B cell (primary cell): ENCODE results near the gene SELENOI. TPM values are rescaled to one million over a fixed set of nuclear protein-coding genes. Genes with fewer than 3 reads are reported as not detected.

ENCODE experiments used
- ATAC-seq: fragments of 200-7000 bp; cut with Tn5 transposase; one replicate; pipeline ENCODE4 v1.10.0; 2021; ENCODE audit warnings: low read depth, mild to moderate bottlenecking, moderate number of reproducible peaks, moderate library complexity
- CTCF ChIA-PET: fragments of 350-600 bp; sonication (Branson Sonifier 250); formaldehyde crosslinking; loops from one replicate; lab custom pipeline; 2021; ENCODE audit warnings: antibody characterized with exemption, inconsistent platforms; lab: Charles Lee
- POLR2A ChIA-PET: fragments of 350-600 bp; sonication (Branson Sonifier 250); formaldehyde crosslinking; loops from one replicate; lab custom pipeline; 2021; ENCODE audit warnings: antibody characterized with exemption; lab: Charles Lee
- DNase-seq: peaks from one replicate; pipeline ENCODE4 v3.0.0; 2013
- H2AFZ ChIP-seq: 2 replicates; pipeline ENCODE4 v1.6.1; 2012; ENCODE audit warnings: mild to moderate bottlenecking, low read depth, low read length; ENCODE audit not compliant: insufficient read depth, poor library complexity, severe bottlenecking
- H3K27ac ChIP-seq, 2 donors: 1 replicate in 1 of 2; 2 replicates in 1 of 2; pipeline ENCODE4 v1.5.1; 2012 to 2013; ENCODE audit warnings: low read length in 2 of 2, mild to moderate bottlenecking in 2 of 2, moderate library complexity in 1 of 2
- H3K27me3 ChIP-seq, 4 experiments: fragments of 200-600 bp in 1 of 4; sonication (generic) in 1 of 4; replicated peaks in 1 of 4; 1 replicate in 2 of 4; 2 replicates in 2 of 4; pipeline versions ENCODE4 v1.6.1 to v1.7.0; 2013 to 2016; ENCODE audit warnings: low read length in 3 of 4, mild to moderate bottlenecking in 2 of 4, mixed read lengths in 1 of 4, moderate library complexity in 1 of 4; ENCODE audit not compliant: insufficient read depth in 4 of 4, control insufficient read depth in 3 of 4; ENCODE audit errors: control extremely low read depth in 1 of 4
- H3K36me3 ChIP-seq, 2 experiments: replicated peaks in 1 of 2; 1 replicate in 1 of 2; 2 replicates in 1 of 2; pipeline versions ENCODE4 v1.6.1 to v1.7.1; 2013; ENCODE audit warnings: low read length in 1 of 2; ENCODE audit not compliant: insufficient read depth in 2 of 2, control insufficient read depth in 1 of 2; ENCODE audit errors: control extremely low read depth in 1 of 2, extremely low read depth in 1 of 2
- H3K4me1 ChIP-seq, 2 donors: fragments of 200-600 bp in 1 of 2; sonication (generic) in 1 of 2; 1 replicate in 1 of 2; 2 replicates in 1 of 2; pipeline versions ENCODE4 v1.5.1 to v1.6.1; 2013 to 2017; ENCODE audit warnings: low read length in 2 of 2; ENCODE audit not compliant: control insufficient read depth in 2 of 2, insufficient read depth in 2 of 2
- H3K4me2 ChIP-seq: replicated peaks from 2 replicates; pipeline ENCODE3; 2012; ENCODE audit warnings: mild to moderate bottlenecking, low read depth, low read length; ENCODE audit not compliant: poor library complexity, severe bottlenecking
- H3K4me3 ChIP-seq, 5 experiments: fragments of 200-600 bp in 1 of 5; sonication (generic) in 1 of 5; 1 replicate in 3 of 5; 2 replicates in 2 of 5; pipeline versions ENCODE4 v1.5.1 to v1.7.0; 2011 to 2016; ENCODE audit warnings: low read length in 4 of 5, mild to moderate bottlenecking in 4 of 5, low read depth in 2 of 5, control low read depth in 1 of 5, moderate library complexity in 1 of 5; ENCODE audit not compliant: insufficient read depth in 1 of 5; ENCODE audit errors: control extremely low read depth in 1 of 5, extremely low read depth in 1 of 5
- H3K79me2 ChIP-seq: fragments of 200-600 bp; sonication (generic); one replicate; pipeline ENCODE4 v1.6.0; 2016; ENCODE audit warnings: low read length; ENCODE audit not compliant: control insufficient read depth, insufficient read depth
- H3K9ac ChIP-seq: fragments of 200-600 bp; sonication (generic); 2 replicates; pipeline ENCODE4 v1.6.1; 2017; ENCODE audit warnings: mild to moderate bottlenecking, low read length, moderate library complexity
- H3K9me3 ChIP-seq, 3 donors: one replicate each; pipeline versions ENCODE4 v1.6.1 to v1.7.1; 2013; ENCODE audit warnings: low read length in 2 of 3; ENCODE audit not compliant: control insufficient read depth in 2 of 3, insufficient read depth in 1 of 3; ENCODE audit errors: control extremely low read depth in 1 of 3
- H4K20me1 ChIP-seq: 2 replicates; pipeline ENCODE4 v1.6.0; 2012; ENCODE audit warnings: mild to moderate bottlenecking, low read length; ENCODE audit not compliant: insufficient read depth, control insufficient read depth, poor library complexity, severe bottlenecking
- H3K27ac Mint-ChIP-seq: one replicate; pipeline ENCODE4 v1.8.0; 2021; ENCODE audit warnings: mixed read lengths
- H3K27me3 Mint-ChIP-seq: one replicate; pipeline ENCODE4 v1.8.0; 2021; ENCODE audit warnings: mixed read lengths
- H3K4me1 Mint-ChIP-seq: one replicate; pipeline ENCODE4 v1.8.0; 2021; ENCODE audit warnings: mixed read lengths
- H3K4me3 Mint-ChIP-seq: one replicate; pipeline ENCODE4 v1.8.0; 2021; ENCODE audit warnings: mixed read lengths
- H3K9me3 Mint-ChIP-seq: one replicate; pipeline ENCODE4 v1.8.0; 2022; ENCODE audit warnings: mixed read lengths; ENCODE audit not compliant: insufficient read depth
- CTCF ChIP-seq: fragments of 200-600 bp; IDR thresholded peaks from one replicate; pipeline ENCODE4 v1.8.0; 2022; ENCODE audit warnings: antibody characterized with exemption, mild to moderate bottlenecking
- EZH2 ChIP-seq: IDR thresholded peaks from 2 replicates; pipeline ENCODE4 v1.6.1; 2012; ENCODE audit warnings: borderline replicate concordance, low read depth, mild to moderate bottlenecking, moderate library complexity, low read length; ENCODE audit not compliant: insufficient read depth, poor library complexity, severe bottlenecking
- WGBS: methylation state at CpG from one replicate; pipeline ENCODE4 v1.1.5; 2013; ENCODE audit warnings: missing lambda C conversion rate; ENCODE audit not compliant: insufficient coverage; 5-methylcytosine and 5-hydroxymethylcytosine counted together
- intact Hi-C: fragments of 100-400 bp; cut with micrococcal nuclease; formaldehyde crosslinking; loops from one replicate; pipeline ENCODE4 v1.10.0; 2022
- polyA plus RNA-seq: library from polyadenylated mRNA; depleted of rRNA; stranded (reverse); fragments of >200 nt; gene quantifications from 2 replicates; pipeline ENCODE4 v1.2.3, GENCODE V29; 2012
- total RNA-seq, 2 donors: library from RNA; stranded (reverse); fragments of 120-200 nt in 1 of 2; gene quantifications; 1 replicate in 1 of 2; 2 replicates in 1 of 2; pipeline versions ENCODE4 v1.2.3 to v1.2.4, GENCODE V29; 2013 to 2022

SELENOI gene
- total and polyA plus RNA-seq, 2 donors (not counting 1 experiment from before 2014, with no cell fraction given) = 3.4 to 20.1 TPM

GRCh38 chr2:26430826-26431225, 84.9 kb downstream of the SELENOI start:
- WGBS = 88% methylated on average over 2 of the region's 7 CpGs
- Histone ChIP-seq H3K9ac (no peak overlapping the region), H4K20me1 (no peaks in the 10 kb centered on the region), H3K27me3 (no peaks in the 10 kb centered on the region), H3K27ac (no peak overlapping the region), H3K9me3 (no peaks in the 10 kb centered on the region), H3K4me1 (no peaks in the 10 kb centered on the region), H3K4me3 (no peak overlapping the region), H3K36me3 (no peaks in the 10 kb centered on the region), H3K4me2 (no peak overlapping the region), H3K79me2 (no peaks in the 10 kb centered on the region), H2AFZ (no peak overlapping the region)
- Mint-ChIP-seq H3K4me3 (no peak overlapping the region), H3K27ac (no peak overlapping the region), H3K9me3 (no peaks in the 10 kb centered on the region), H3K4me1 (no peaks in the 10 kb centered on the region), H3K27me3 (peaks cover 8% of the 10 kb centered on the region)
- DNase-seq (no peak), ATAC-seq (no peak)
- CTCF ChIA-PET = no interaction called here
- TF ChIP-seq CTCF = no peak
- no peak for TF ChIP-seq EZH2
- POLR2A ChIA-PET = no interaction called here
- intact Hi-C loops = no loop called here

DNA sequence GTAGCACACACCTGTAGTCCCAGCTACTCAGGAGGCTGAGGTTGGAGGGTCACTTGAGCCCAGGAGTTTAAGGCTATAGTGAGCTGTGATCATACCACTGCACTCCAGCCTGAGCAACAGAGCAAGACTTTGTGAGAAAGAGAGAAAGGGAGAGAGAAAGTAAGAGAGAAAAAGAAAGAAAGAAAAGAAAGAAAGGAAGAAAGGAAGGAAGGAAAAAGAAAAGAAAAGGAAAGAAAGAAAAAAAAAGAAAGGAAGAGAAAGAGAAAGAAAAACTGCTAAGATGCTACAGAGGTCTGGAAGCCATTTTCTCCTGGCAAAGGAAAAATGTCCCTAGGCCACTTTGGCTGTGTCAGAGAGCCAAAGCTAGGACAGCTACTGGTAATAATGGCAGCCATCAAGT, 86.4 kb downstream of the SELENOI start:
- no peaks in the 10 kb centered on the region for H3K27me3 ChIP-seq
- H3K36me3 ChIP-seq = no peaks in the 10 kb centered on the region
- Mint-ChIP-seq H3K9me3 (no peaks in the 10 kb centered on the region), H3K27me3 (peaks cover 8% of the 10 kb centered on the region), H3K27ac (no peak overlapping the region), H3K4me1 (no peaks in the 10 kb centered on the region), H3K4me3 (no peak overlapping the region)
- H4K20me1 ChIP-seq = no peaks in the 10 kb centered on the region
- H3K4me1 ChIP-seq = no peaks in the 10 kb centered on the region
- no peak overlapping the region for H3K4me2 ChIP-seq
- POLR2A ChIA-PET = no interaction called here
- no peak overlapping the region for H2AFZ ChIP-seq
- H3K4me3 ChIP-seq = no peak overlapping the region
- no peak overlapping the region for H3K9ac ChIP-seq
- DNase-seq (no peak), ATAC-seq (no peak)
- intact Hi-C loops = no loop called here
- CTCF ChIA-PET = no interaction called here
- TF ChIP-seq CTCF = no peak
- no peak for TF ChIP-seq EZH2
- H3K79me2 ChIP-seq = no peaks in the 10 kb centered on the region
- no peaks in the 10 kb centered on the region for H3K9me3 ChIP-seq
- no peak overlapping the region for H3K27ac ChIP-seq
